ELR (cell line): ENCODE measurements around the gene FOXP1.
"Not testable (repeated sequence)": the region's sequence is repeated elsewhere in the genome, so short reads cannot be mapped to it uniquely, and the experiment has no call there.

Source experiments
- DNase-seq: peaks from one replicate; pipeline ENCODE4 v3.0.0-alpha.2; 2015; ENCODE audit warnings: low read depth

The FOXP1 gene

DNA sequence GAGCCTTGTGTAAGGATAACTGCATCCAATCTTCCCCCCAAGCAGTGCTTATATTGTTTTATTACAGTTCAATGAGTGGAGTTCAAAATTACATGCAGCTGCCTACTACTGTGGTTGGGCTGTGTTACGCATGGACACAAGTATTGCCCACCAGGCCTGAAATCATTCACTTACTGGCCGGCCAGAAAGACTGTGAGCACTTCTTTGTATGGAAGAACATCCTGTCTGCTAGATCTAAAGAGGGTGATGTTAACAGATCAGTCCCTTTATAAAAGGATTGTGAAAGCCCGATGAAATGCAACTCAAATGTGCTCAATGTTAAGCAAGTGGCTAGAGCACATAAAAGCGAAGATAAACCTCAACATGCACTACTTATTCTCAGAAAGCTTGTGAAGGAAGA is 132.5 kb downstream of the FOXP1 start:
- no peak for DNase-seq

GRCh38 chr3:71450162-71450561 is 133.4 kb downstream of the FOXP1 start:
- no peak for DNase-seq

GRCh38 chr3:71447803-71448202 is 135.7 kb downstream of the FOXP1 start:
- DNase-seq = peak; percentile 14

- DNase-seq = no peak
Observed at GRCh38 chr3:71447197-71447596, 136.3 kb downstream of the FOXP1 start.

GRCh38 chr3:71446734-71447133 is 136.8 kb downstream of the FOXP1 start:
- DNase-seq = no peak

GRCh38 chr3:71446260-71446659 is 137.3 kb downstream of the FOXP1 start:
- no peak for DNase-seq

DNA sequence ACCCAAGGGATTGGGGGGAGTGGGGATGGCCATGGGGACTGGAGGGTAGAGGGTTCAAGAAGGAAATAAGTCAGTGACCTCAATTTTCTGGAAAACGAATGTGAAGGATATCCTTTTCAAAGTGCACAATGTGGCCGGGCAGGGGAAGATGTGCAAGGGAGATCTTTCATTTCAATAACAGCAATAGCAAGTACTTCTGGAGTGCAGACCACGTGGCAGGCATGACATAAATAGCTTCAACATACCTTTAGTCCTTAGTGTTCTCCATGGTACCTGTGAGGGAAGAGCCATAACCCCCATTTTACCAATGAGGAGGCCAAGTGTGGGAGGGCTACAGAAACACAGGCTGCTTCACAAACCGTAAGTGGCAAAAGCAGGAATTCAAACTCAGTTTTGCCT is 138.7 kb downstream of the FOXP1 start:
- DNase-seq = no peak

DNA sequence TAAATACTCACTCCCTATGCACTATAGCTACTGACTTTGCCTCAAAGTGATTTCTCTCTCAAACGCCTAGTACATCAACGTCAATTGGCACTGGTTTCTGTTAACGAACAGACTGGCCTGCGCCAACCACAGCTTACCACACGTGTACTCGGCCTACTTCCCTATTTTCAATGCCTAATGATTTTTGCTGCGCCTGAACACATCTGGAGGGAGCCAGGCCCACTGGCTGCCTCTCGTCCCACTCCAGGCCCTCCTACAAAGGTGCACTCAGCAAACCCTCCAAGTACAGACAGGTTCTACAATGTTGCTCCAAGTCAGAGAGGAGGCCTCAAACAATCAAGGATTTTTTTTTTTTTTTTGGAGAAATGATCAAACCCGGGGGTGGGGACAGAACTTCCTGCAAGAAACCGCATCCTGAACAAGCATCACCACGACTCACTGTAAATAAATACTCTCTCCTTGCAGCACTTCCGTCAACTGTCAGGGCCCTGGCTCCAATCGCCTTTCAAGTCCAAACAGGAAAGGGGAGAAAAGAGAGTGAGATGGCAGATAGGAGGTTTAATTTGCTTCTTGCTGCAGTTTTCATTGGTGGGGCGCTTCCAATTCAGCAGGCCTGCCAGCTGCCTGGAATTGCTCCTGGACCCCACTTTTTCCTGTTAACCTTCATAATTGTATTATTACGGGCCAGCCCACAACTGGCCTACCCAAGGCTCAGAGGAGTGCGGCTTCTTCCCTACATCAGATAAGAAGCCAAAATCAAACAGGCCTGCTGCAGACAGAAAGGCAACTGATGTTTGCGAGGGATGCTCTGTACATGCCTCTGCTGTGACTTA is 139.3 kb downstream of the FOXP1 start:
- peak; percentile 84 for DNase-seq

- no peak for DNase-seq
Observed at GRCh38 chr3:71443332-71443731, 140.2 kb downstream of the FOXP1 start.

- no peak for DNase-seq
Observed at GRCh38 chr3:71442652-71443042, 140.9 kb downstream of the FOXP1 start.

DNA sequence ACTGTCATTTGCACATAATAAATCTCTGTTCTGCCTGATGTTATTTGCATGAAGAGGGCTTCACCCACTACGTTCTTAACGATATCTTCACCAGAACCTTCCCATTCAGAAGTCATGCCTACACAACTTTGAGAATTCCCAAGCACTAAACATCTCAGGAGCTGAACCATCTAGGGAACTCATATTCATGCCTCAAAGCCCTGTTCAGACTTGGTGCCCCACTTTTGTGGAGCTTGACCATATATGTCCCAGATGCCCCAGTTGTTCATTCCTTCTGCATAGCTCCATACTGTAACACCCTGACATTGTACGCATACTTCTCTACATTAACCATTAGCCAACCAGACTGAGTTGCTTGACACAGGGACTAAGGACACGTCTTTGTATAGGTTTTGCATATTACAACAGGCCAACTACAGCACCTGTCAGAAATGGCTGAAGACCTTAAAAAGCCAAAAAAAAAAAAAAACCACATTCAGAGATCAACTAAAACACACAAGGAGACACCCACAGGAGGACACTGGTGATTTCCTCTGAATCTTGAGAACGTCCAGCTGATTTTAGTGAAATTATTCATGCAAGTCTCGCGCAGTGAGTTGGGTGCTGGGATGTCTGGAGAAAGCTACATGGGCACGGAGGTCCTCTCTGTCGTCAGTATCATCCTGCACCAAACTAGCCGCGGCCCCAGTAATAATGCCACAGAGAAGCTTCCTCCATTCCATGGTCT is 141.4 kb downstream of the FOXP1 start:
- DNase-seq = no peak

DNA sequence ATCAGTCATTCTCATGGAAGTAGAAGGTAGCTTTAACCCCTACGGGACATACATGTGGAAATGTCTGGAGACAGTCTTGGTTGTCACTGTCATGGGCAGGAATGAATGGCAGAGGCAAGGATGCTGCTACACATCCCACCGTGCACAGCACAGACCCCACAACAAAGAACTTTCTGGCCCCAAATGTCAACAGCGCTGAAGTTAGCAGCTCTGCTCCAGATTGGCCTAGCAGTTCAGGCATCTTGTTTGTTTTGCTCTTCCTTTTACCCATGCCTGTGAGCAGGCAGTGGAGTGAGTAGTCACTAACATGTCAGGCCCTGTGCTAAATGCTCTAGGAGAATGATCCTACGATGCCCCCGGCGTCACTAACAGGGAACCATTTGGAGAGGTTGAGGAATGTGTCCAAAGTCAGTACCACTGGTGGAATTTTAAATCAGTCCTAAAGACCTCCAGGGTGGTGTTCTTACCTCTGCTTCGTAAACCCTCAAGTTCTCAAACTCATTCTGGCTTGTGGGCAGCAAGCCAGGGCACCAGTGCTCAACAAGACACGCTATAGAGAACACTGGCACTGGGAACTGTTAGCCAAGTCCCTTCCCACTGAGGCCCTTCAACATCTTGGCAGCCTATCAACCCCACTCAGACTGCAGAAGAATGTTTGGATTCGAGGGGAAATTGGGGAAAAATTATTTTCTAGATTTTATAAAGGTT is 142.2 kb downstream of the FOXP1 start:
- no peak for DNase-seq

DNA sequence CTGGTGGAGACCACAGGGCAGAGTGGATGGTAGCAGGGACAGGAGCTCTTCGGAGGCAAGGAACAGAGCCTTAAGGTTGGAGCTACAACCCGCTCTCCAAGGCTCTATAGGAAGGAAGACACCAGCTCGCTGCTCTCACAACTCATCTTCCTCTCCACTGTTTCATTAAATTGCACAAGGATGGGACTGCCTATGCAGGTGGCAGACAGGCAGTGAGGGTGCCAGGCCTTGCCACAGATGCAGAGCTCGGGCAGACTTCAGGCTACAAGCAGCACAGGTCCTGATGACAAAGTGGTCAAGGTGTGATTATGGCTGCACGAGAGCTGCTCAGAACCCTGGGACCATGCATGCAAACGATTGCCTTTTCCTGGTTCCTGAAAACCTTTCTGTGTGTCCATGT is 144.6 kb downstream of the FOXP1 start:
- no peak for DNase-seq

GRCh38 chr3:71438071-71438685 is 145.3 kb downstream of the FOXP1 start:
- DNase-seq = no peak

GRCh38 chr3:71436337-71436736 is 147.2 kb downstream of the FOXP1 start:
- DNase-seq = peak; percentile 62

- not testable (repeated sequence) for DNase-seq
Observed at GRCh38 chr3:71435836-71436235, 147.7 kb downstream of the FOXP1 start.

- no peak for DNase-seq
Observed at GRCh38 chr3:71433631-71434030, 149.9 kb downstream of the FOXP1 start.

GRCh38 chr3:71432044-71432975 is 151.2 kb downstream of the FOXP1 start:
- DNase-seq = no peak

- peak; percentile 52 for DNase-seq
Observed at GRCh38 chr3:71430941-71431552, 152.5 kb downstream of the FOXP1 start.

DNA sequence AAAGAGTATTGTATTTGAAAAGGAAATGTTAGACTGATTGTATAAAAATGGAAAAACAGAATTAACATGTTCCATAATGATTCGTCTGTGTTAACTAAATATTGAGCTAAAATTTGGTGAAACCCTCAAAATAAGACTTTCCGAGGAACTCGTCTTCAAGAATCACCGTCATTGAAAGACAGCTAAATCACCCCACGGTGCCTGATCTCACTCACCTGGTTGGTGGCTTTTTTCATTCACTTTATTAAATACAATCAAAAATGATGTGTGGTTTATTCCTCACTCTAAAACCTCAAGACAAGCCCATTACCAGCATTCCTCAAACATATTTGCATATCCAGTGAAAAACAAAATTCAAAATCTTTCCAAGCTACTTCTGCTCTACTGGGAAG is 153.9 kb downstream of the FOXP1 start:
- DNase-seq = no peak
